ENCODE results near the gene ACTR2. TPM values are rescaled to one million over a fixed set of nuclear protein-coding genes. Genes with fewer than 3 reads are reported as not detected.

The ACTR2 gene
- total RNA-seq, 1 experiment from 2014 or later, result 160 TPM

- 0 out of 2 replicates have a peak, but pooled peaks have one; percentile 16 for ATAC-seq
- H3K4me1 Mint-ChIP-seq, result no peaks in the 10 kb centered on the region
- no peak overlapping the region for H3K4me3 Mint-ChIP-seq
- no peaks in the 10 kb centered on the region for H3K27me3 Mint-ChIP-seq (ENCODE audit: low read depth)
- DNase-seq (ENCODE audit: low spot score), result no peak
- CTCF ChIA-PET, result no interaction called here
- H3K36me3 Mint-ChIP-seq, result peaks cover 16% of the 10 kb centered on the region
- no peaks in the 10 kb centered on the region for H3K9me3 Mint-ChIP-seq
- no peak overlapping the region for H3K27ac Mint-ChIP-seq
- POLR2A ChIA-PET, result no interaction called here
- TF ChIP-seq CREM (CRISPR knock-in tag; IDR thresholded peaks at IDR 0.05) (no peak), PRDM15 (CRISPR knock-in tag; IDR thresholded peaks at IDR 0.05) (peak; percentile 84)
Measured at GRCh38 chr2:65309699-65310098, 82.1 kb downstream of the ACTR2 start.

- TF ChIP-seq HMGXB4 (CRISPR knock-in tag; IDR thresholded peaks at IDR 0.05), result no peak
- no peak for TF ChIP-seq NR2C2 (CRISPR knock-in tag; IDR thresholded peaks at IDR 0.05)
- TF ChIP-seq RELA (CRISPR knock-in tag; IDR thresholded peaks at IDR 0.05; ENCODE audit: borderline replicate concordance), result no peak
- TF ChIP-seq ELF4 (CRISPR knock-in tag; IDR thresholded peaks at IDR 0.05; ENCODE audit: low read depth), result no peak
- no peak for TF ChIP-seq GABPB1 (CRISPR knock-in tag; IDR thresholded peaks at IDR 0.05)
- TF ChIP-seq ZSCAN18 (CRISPR knock-in tag; IDR thresholded peaks at IDR 0.05), result no peak
- TF ChIP-seq GRHL2 (CRISPR knock-in tag; IDR thresholded peaks at IDR 0.05; ENCODE audit: insufficient replicate concordance, severe bottlenecking), result no peak
- TF ChIP-seq MAX (CRISPR knock-in tag; IDR thresholded peaks at IDR 0.05), result no peak
- no peak for TF ChIP-seq TEAD1 (CRISPR knock-in tag; IDR thresholded peaks at IDR 0.05)
- no peak for TF ChIP-seq PRRX2 (CRISPR knock-in tag; IDR thresholded peaks at IDR 0.05)
- TF ChIP-seq E2F5 (CRISPR knock-in tag; IDR thresholded peaks at IDR 0.05), result no peak
- no peak for TF ChIP-seq SMAD3 (CRISPR knock-in tag; IDR thresholded peaks at IDR 0.05; ENCODE audit: borderline replicate concordance)
- no peak for TF ChIP-seq E2F4 (CRISPR knock-in tag; IDR thresholded peaks at IDR 0.05; ENCODE audit: borderline replicate concordance, low read depth)
- Mint-ChIP-seq H3K9me3 (no peaks in the 10 kb centered on the region), H3K27me3 (ENCODE audit: low read depth) (no peaks in the 10 kb centered on the region), H3K27ac (no peak overlapping the region), H3K36me3 (peaks cover 22% of the 10 kb centered on the region), H3K4me3 (no peak overlapping the region), H3K4me1 (no peaks in the 10 kb centered on the region)
- DNase-seq (ENCODE audit: low spot score) (no peak), ATAC-seq (no peak)
- POLR2A ChIA-PET, result no interaction called here
- CTCF ChIA-PET, result interaction anchor here (0.6 to 2.0 kb wide), 2 partner anchors 9 to 46 kb away, joined by 3 to 6 read pairs; no protein-coding TSS in a partner anchor
Measured at GRCh38 chr2:65311049-65311448, 83.4 kb downstream of the ACTR2 start.

Measured in WTC11 (cell line).